Progenitor cell of endocrine pancreas (in vitro differentiated cells): ENCODE data around the gene ZNF248. TPM values are rescaled to one million over a fixed set of nuclear protein-coding genes. Genes with fewer than 3 reads are reported as not detected.
"Not testable (repeated sequence)": the region's sequence is repeated elsewhere in the genome, so short reads cannot be mapped to it uniquely, and the experiment has no call there.

Source experiments
- DNase-seq: peaks from one replicate; pipeline ENCODE4 v3.0.0; 2021; ENCODE audit warnings: low spot score; ENCODE audit not compliant: unreplicated experiment
- H3K27ac Mint-ChIP-seq: 2 replicates; pipeline ENCODE4 v1.8.0; 2021; ENCODE audit warnings: mild to moderate bottlenecking, moderate library complexity, mixed read lengths
- H3K27me3 Mint-ChIP-seq: 2 replicates; pipeline ENCODE4 v1.8.0; 2021; ENCODE audit warnings: mixed read lengths
- H3K36me3 Mint-ChIP-seq: 2 replicates; pipeline ENCODE4 v1.8.0; 2022; ENCODE audit warnings: mixed read lengths; ENCODE audit not compliant: insufficient read depth
- H3K4me1 Mint-ChIP-seq: 2 replicates; pipeline ENCODE4 v1.8.0; 2021; ENCODE audit warnings: low read depth, mixed read lengths
- H3K4me3 Mint-ChIP-seq: 2 replicates; pipeline ENCODE4 v1.8.0; 2021; ENCODE audit warnings: low read depth, mild to moderate bottlenecking, moderate library complexity, mixed read lengths
- H3K9me3 Mint-ChIP-seq: 2 replicates; pipeline ENCODE4 v1.8.0; 2021; ENCODE audit warnings: low read depth, mixed read lengths
- CTCF ChIP-seq: fragments of 200-600 bp; sonication (generic); IDR thresholded peaks from one replicate; pipeline ENCODE4 v1.5.0; 2021; ENCODE audit warnings: antibody characterized with exemption, mild to moderate bottlenecking; ENCODE audit not compliant: unreplicated experiment
- total RNA-seq: library from RNA; stranded (reverse); gene quantifications from 2 replicates; pipeline ENCODE4 v1.2.1, GENCODE V29; 2021

The ZNF248 gene
- total RNA-seq, 1 donor from 2014 or later: 12.9 TPM

- Mint-ChIP-seq H3K27ac (no peak overlapping the region), H3K9me3 (peaks cover 29% of the 10 kb centered on the region), H3K4me1 (no peaks in the 10 kb centered on the region), H3K4me3 (no peak overlapping the region), H3K36me3 (peaks cover 2% of the 10 kb centered on the region), H3K27me3 (no peaks in the 10 kb centered on the region)
- no peak for DNase-seq
- no peak for TF ChIP-seq CTCF
Observed at GRCh38 chr10:37739181-37739580, 118.2 kb downstream of the ZNF248 start.

- not testable (repeated sequence) for DNase-seq, H3K36me3 Mint-ChIP-seq, H3K27me3 Mint-ChIP-seq, H3K4me1 Mint-ChIP-seq, H3K27ac Mint-ChIP-seq, H3K4me3 Mint-ChIP-seq
- peaks cover 33% of the 10 kb centered on the region for H3K9me3 Mint-ChIP-seq
Observed at GRCh38 chr10:37738241-37738640, 119.2 kb downstream of the ZNF248 start.

- Mint-ChIP-seq H3K27me3 (no peaks in the 10 kb centered on the region), H3K9me3 (peaks cover 36% of the 10 kb centered on the region), H3K4me3 (no peak overlapping the region), H3K27ac (no peak overlapping the region), H3K36me3 (peaks cover 2% of the 10 kb centered on the region), H3K4me1 (no peaks in the 10 kb centered on the region)
- TF ChIP-seq CTCF: no peak
- no peak for DNase-seq
Observed at GRCh38 chr10:37737336-37737735, 120.1 kb downstream of the ZNF248 start.

- TF ChIP-seq CTCF: no peak
- Mint-ChIP-seq H3K4me1 (no peaks in the 10 kb centered on the region), H3K9me3 (peaks cover 37% of the 10 kb centered on the region), H3K36me3 (peaks cover 2% of the 10 kb centered on the region), H3K27ac (no peak overlapping the region), H3K27me3 (no peaks in the 10 kb centered on the region), H3K4me3 (no peak overlapping the region)
- no peak for DNase-seq
Observed at GRCh38 chr10:37736120-37736519, 121.3 kb downstream of the ZNF248 start.

- no peak for DNase-seq
- peaks cover 35% of the 10 kb centered on the region for H3K9me3 Mint-ChIP-seq
- H3K27me3 Mint-ChIP-seq: no peaks in the 10 kb centered on the region
- peaks cover 2% of the 10 kb centered on the region for H3K36me3 Mint-ChIP-seq
- no peak overlapping the region for H3K4me3 Mint-ChIP-seq
- TF ChIP-seq CTCF: no peak
- H3K4me1 Mint-ChIP-seq: no peaks in the 10 kb centered on the region
- no peak overlapping the region for H3K27ac Mint-ChIP-seq
Observed at GRCh38 chr10:37734971-37735370, 122.4 kb downstream of the ZNF248 start.

Other genes with a start within 250 kb of the ZNF248 start
- 2.6 and 2.9 TPM in 2 replicates for gene ZNF25, start 119.0 kb upstream of the ZNF248 start, total RNA-seq
- gene ZNF33A, start 153.1 kb upstream of the ZNF248 start, total RNA-seq: 54.8 and 54.9 TPM in 2 replicates
- gene ZNF37A, start 236.7 kb upstream of the ZNF248 start, total RNA-seq: 18.8 and 21.6 TPM in 2 replicates